ENCODE data around the gene TAGAP. TPM values are rescaled to one million over a fixed set of nuclear protein-coding genes. Genes with fewer than 3 reads are reported as not detected.

Gene TAGAP
- total and polyA plus RNA-seq, 10 of the 15 experiments (the other 5 are each of a cell fraction or from before 2014, with no cell fraction given), result 5.3 to 27.4 (median 18.9) TPM

DNA sequence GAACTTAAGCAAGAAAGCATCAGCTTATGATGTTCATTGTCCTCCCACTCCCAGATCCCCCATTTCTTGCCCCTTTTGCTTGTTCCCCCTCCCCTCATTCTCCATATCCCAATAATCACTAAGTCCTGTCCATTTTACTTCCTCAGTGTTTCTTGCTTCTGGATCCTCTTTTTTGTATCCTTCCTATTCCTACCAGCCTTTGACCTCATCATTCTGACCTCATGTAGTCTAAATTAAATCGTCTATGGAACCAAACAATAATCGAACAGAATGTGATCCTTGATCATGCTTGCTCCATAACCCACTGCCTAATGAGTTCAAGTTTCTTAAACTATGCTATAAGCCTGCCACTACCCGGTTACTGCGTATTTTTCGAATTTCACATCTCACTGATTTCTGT lies 39.4 kb downstream of the TAGAP start:
- no TSS peak for BruUV-seq (replicated peaks)

DNA sequence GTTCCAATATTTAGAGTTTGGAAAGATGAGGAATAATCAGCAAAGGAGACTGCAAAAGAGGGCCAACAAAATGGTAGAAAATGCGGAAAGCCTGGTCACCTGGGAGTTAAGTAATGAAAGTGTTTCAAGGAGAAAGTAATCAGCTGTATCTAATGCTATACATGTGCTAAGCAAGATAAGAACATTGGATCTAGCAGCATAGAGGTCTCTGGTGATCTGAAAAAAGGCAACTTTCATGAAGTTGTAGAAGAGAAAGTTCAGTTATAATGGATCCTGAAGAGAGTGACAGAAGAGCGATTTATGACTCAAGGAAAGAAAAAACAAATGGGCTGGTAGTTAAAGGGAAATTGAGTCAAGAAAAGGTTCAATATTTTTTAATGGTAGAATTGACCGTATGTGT lies 40.2 kb downstream of the TAGAP start:
- ChIA-PET SMC1A (ENCODE audit: uncharacterized antibody, unreplicated experiment) (interaction anchor here (1.3 to 15.8 kb wide), 4 partner anchors 14 to 130 kb away, joined by 4 to 517 read pairs (median 156); no protein-coding TSS in a partner anchor), POLR2A (interaction anchor here (1.5 kb wide), 1 partner anchor 41 kb away, joined by 3 read pairs; the partner anchor contains the start of gene TAGAP), RAD21 (ENCODE audit: unreplicated experiment) (interaction anchor here (0.6 to 10.2 kb wide), 2 partner anchors 130 to 302 kb away, joined by 3 to 233 read pairs; no protein-coding TSS in a partner anchor), CTCF (interaction anchor here (1.0 to 14.0 kb wide), 6 partner anchors 13 to 138 kb away, joined by 3 to 631 read pairs (median 4); no protein-coding TSS in a partner anchor)
- H3K4me1 ChIP-seq (ENCODE audit: control insufficient read depth, insufficient read depth, low read length), result no peaks in the 10 kb centered on the region; the same call in 1 of the 2 replicates
- no peaks in the 10 kb centered on the region for H3K9me3 ChIP-seq (replicated peaks; ENCODE audit: control insufficient read depth, insufficient read depth, low read length)
- no peak overlapping the region for H3K4me3 ChIP-seq
- H3K9ac ChIP-seq (ENCODE audit: control insufficient read depth, insufficient read depth, low read length), result no peak overlapping the region
- H4K20me1 ChIP-seq (ENCODE audit: control insufficient read depth, insufficient read depth), result no peaks in the 10 kb centered on the region
- no peaks in the 10 kb centered on the region for H3K79me2 ChIP-seq (ENCODE audit: control insufficient read depth, insufficient read depth, low read length)
- in situ Hi-C loops (cut with MboI), result loop anchor here (5.0 to 25.0 kb wide), 2 partner anchors 128 to 458 kb away; no protein-coding TSS in a partner anchor
- ATAC-seq, result no peak
- no peak overlapping the region for H3K4me2 ChIP-seq (ENCODE audit: control insufficient read depth, insufficient read depth)
- H3K27me3 ChIP-seq (replicated peaks in 1 of 2; ENCODE audit: control insufficient read depth in 2 of 2, insufficient read depth in 2 of 2, low read length in 1 of 2), result no peaks in the 10 kb centered on the region
- no peak for DNase-seq (ENCODE audit: low read depth, low spot score)
- no peak overlapping the region for H3K27ac ChIP-seq (ENCODE audit: control insufficient read depth, insufficient read depth)
- H3K36me3 ChIP-seq (ENCODE audit: control insufficient read depth in 2 of 2, insufficient read depth in 2 of 2, low read length in 1 of 2), result no peaks in the 10 kb centered on the region
- intact Hi-C loops (cut with micrococcal nuclease; ENCODE audit: unreplicated experiment), result no loop called here
- 78% methylated on average over 3 of the region's 3 CpGs for WGBS (ENCODE audit: insufficient coverage, insufficient replicate concordance, low lambda C conversion rate, missing lambda C conversion rate)
- no TSS peak for BruUV-seq (replicated peaks)
- FAIRE-seq, result no peak
- no peak overlapping the region for H2AFZ ChIP-seq (ENCODE audit: control insufficient read depth, low read depth, low read length)
- no peak for TF ChIP-seq ZNF217 (IDR thresholded peaks at IDR 0.05)
- TF ChIP-seq WRNIP1 (IDR thresholded peaks at IDR 0.05; ENCODE audit: borderline replicate concordance, low read depth, low read length), result no peak
- no peak for TF ChIP-seq IKZF2 (IDR thresholded peaks at IDR 0.05)
- TF ChIP-seq LARP7 (IDR thresholded peaks at IDR 0.05), result no peak
- no peak for TF ChIP-seq JUND (IDR thresholded peaks at IDR 0.05; ENCODE audit: low read depth, low read length)
- TF ChIP-seq TARDBP (IDR thresholded peaks at IDR 0.05; ENCODE audit: borderline replicate concordance), result no peak
- TF ChIP-seq, protein P1, sequence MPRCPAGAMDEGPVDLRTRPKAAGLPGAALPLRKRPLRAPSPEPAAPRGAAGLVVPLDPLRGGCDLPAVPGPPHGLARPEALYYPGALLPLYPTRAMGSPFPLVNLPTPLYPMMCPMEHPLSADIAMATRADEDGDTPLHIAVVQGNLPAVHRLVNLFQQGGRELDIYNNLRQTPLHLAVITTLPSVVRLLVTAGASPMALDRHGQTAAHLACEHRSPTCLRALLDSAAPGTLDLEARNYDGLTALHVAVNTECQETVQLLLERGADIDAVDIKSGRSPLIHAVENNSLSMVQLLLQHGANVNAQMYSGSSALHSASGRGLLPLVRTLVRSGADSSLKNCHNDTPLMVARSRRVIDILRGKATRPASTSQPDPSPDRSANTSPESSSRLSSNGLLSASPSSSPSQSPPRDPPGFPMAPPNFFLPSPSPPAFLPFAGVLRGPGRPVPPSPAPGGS (IDR thresholded peaks at IDR 0.05; ENCODE audit: borderline replicate concordance, insufficient read depth, low read depth, low read length, poor library complexity, severe bottlenecking), result no peak
- no peak for TF ChIP-seq CBX5 (IDR thresholded peaks at IDR 0.05; ENCODE audit: low read depth)
- TF ChIP-seq, protein P2, sequence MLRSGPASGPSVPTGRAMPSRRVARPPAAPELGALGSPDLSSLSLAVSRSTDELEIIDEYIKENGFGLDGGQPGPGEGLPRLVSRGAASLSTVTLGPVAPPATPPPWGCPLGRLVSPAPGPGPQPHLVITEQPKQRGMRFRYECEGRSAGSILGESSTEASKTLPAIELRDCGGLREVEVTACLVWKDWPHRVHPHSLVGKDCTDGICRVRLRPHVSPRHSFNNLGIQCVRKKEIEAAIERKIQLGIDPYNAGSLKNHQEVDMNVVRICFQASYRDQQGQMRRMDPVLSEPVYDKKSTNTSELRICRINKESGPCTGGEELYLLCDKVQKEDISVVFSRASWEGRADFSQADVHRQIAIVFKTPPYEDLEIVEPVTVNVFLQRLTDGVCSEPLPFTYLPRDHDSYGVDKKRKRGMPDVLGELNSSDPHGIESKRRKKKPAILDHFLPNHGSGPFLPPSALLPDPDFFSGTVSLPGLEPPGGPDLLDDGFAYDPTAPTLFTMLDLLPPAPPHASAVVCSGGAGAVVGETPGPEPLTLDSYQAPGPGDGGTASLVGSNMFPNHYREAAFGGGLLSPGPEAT (IDR thresholded peaks at IDR 0.05; ENCODE audit: low read depth), result no peak

More for the DNA sequence above, 39.4 kb downstream of the TAGAP start:
- no peaks in the 10 kb centered on the region for H4K20me1 ChIP-seq (ENCODE audit: control insufficient read depth, insufficient read depth)
- H3K4me2 ChIP-seq (ENCODE audit: control insufficient read depth, insufficient read depth), result no peak overlapping the region
- no peaks in the 10 kb centered on the region for H3K36me3 ChIP-seq (ENCODE audit: control insufficient read depth in 2 of 2, insufficient read depth in 2 of 2, low read length in 1 of 2)
- FAIRE-seq, result no peak
- H3K9me3 ChIP-seq (replicated peaks; ENCODE audit: control insufficient read depth, insufficient read depth, low read length), result no peaks in the 10 kb centered on the region
- in situ Hi-C loops (cut with MboI), result loop anchor here (5.0 to 25.0 kb wide), 2 partner anchors 102 to 457 kb away; no protein-coding TSS in a partner anchor
- ATAC-seq, result no peak
- ChIA-PET RAD21 (ENCODE audit: unreplicated experiment) (interaction anchor here (10.0 to 10.2 kb wide), 2 partner anchors 101 to 129 kb away, joined by 233 to 259 read pairs; no protein-coding TSS in a partner anchor), SMC1A (ENCODE audit: uncharacterized antibody, unreplicated experiment) (interaction anchor here (1.2 to 15.8 kb wide), 4 partner anchors 13 to 129 kb away, joined by 3 to 517 read pairs (median 154); no protein-coding TSS in a partner anchor), POLR2A (no interaction called here), CTCF (interaction anchor here (1.0 to 14.0 kb wide), 6 partner anchors 12 to 137 kb away, joined by 3 to 631 read pairs (median 4); no protein-coding TSS in a partner anchor)
- no peak overlapping the region for H3K4me3 ChIP-seq
- H3K9ac ChIP-seq (ENCODE audit: control insufficient read depth, insufficient read depth, low read length), result no peak overlapping the region
- WGBS (ENCODE audit: insufficient coverage, insufficient replicate concordance, low lambda C conversion rate, missing lambda C conversion rate), result 85% methylated on average over 5 of the region's 5 CpGs
- H3K27me3 ChIP-seq (replicated peaks in 1 of 2; ENCODE audit: control insufficient read depth in 2 of 2, insufficient read depth in 2 of 2, low read length in 1 of 2), result no peaks in the 10 kb centered on the region
- H3K27ac ChIP-seq (ENCODE audit: control insufficient read depth, insufficient read depth), result no peak overlapping the region
- no peak overlapping the region for H2AFZ ChIP-seq (ENCODE audit: control insufficient read depth, low read depth, low read length)
- H3K4me1 ChIP-seq (ENCODE audit: control insufficient read depth, insufficient read depth, low read length), result no peaks in the 10 kb centered on the region; the same call in 1 of the 2 replicates
- no peaks in the 10 kb centered on the region for H3K79me2 ChIP-seq (ENCODE audit: control insufficient read depth, insufficient read depth, low read length)
- no peak for TF ChIP-seq BMI1 (IDR thresholded peaks at IDR 0.05; ENCODE audit: borderline replicate concordance)
- TF ChIP-seq SMAD1 (IDR thresholded peaks at IDR 0.05; ENCODE audit: low read depth, partially characterized antibody), result no peak
- TF ChIP-seq, protein P2 (IDR thresholded peaks at IDR 0.05; ENCODE audit: low read depth), result no peak
- intact Hi-C loops (cut with micrococcal nuclease; ENCODE audit: unreplicated experiment), result no loop called here
- DNase-seq (ENCODE audit: low read depth, low spot score), result no peak
